GM19397 (cell line): ENCODE data around the gene OR6A2.
"Not testable (repeated sequence)": the region's sequence is repeated elsewhere in the genome, so short reads cannot be mapped to it uniquely, and the experiment has no call there.

Experiments
- ATAC-seq: cut with Tn5 transposase; IDR thresholded peaks from one replicate; pipeline ENCODE4 v1.9.1; 2021; ENCODE audit warnings: mild to moderate bottlenecking, moderate library complexity; ENCODE audit not compliant: unreplicated experiment

The OR6A2 gene

DNA sequence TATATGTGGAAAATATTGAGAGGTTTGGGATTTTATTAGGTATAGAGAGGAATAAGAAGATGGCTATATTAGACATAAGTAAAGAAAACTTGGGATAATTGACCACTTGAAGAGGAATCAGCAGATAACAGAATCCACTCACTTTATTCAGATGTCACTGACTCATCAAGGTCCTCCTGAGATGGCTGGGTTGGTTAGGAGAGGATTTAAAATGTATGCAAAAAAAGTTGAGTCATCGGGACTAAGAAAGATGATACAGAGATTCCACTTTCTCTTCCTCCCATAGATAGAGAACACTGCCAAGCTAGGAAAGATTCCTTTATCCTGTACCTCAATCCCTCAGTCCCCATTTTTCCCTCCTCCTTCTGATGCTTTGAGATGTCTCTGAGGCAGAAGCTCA is at the start of gene OR6A2:
Gene OR6A2 (minus strand): TSS at position 288 of the 400 bp plus-strand sequence. CDS start 3,981 bp downstream, outside the sequence.
- ATAC-seq = no peak

DNA sequence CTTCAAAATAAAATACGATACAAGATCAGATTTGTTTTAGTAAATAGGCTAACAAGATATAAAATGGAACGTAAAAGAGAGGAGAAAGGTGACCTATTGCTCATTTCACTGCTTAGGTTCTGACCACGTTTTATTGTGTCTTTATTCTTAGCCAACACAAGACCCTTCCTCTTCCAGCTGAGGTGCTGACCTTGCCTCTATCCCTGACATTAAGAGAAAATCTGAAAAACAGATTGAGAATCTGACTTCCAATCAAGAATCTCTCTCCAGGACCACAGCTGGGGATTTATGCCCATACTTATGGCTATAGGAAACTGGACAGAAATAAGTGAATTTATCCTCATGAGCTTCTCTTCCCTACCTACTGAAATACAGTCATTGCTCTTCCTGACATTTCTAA is 45.9 kb upstream of the OR6A2 start, which contains the start of gene OR10A5:
Gene OR10A5 (plus strand): TSS at position 301 of the 400 bp plus-strand sequence. CDS start 0 bp downstream, at position 301.
- ATAC-seq = no peak

- ATAC-seq = no peak
These were observed 44.9 kb upstream of the OR6A2 start for GRCh38 chr11:6844356-6844755.

DNA sequence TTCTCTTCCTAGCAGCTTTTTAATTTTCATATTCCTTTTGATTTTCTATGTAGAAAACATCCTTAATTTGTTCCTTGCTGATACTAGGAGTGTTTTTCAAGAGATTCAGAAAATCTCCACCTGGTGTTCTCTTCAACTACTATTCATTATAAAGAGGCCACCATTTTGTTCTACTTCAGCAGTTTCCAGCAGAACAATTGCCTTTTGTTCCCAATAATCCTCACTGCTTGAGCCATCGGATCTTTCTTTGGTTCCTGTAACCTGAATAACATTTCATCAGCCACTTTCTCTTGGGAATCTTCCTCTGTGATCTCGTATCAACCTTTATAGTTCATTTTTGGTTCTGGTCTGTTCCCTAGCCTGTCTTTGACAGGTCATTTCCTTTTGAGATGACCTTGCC is 44.2 kb upstream of the OR6A2 start:
- no peak for ATAC-seq

- ATAC-seq = no peak
These were observed 42.2 kb upstream of the OR6A2 start for GRCh38 chr11:6841694-6842093.

DNA sequence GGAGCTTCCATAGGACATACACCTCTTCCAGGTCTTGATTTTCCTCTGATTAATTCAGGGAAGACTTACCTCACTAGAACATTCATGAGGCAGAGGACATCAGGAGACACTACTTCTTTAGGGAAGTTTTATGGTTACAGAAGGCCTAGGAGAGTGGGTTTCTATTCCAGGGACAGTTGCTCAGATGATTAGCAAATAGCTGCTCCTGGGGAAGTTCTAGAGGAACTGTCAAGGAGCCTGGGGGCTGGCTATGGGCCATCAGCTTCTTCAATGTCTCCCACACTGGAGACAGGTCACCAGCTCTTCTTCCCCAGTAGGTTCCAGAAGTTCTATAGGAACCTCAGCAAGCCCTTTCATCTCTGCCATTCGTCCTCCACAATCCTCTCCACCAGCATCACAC is 34.5 kb upstream of the OR6A2 start:
- ATAC-seq = no peak

GRCh38 chr11:6833356-6833755 is 33.9 kb upstream of the OR6A2 start:
- no peak for ATAC-seq

DNA sequence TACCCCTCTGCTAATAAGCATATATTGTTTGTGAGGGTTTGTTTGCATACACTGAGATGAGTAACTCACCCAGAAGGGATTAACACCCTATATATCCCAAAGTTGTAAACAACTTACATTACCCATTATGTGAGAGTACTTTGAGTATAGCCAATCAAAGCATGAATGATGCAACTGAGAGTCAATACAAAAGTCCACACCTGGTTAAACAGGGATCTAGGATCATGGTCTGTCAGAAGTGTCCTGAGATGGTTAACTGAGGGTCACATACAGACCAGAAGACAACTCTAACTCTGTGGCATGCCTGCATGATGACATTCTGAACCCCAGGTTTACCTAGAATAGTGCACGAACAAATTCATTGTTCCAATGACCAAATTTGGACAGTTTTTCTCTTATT is 28.6 kb upstream of the OR6A2 start:
- ATAC-seq = no peak

DNA sequence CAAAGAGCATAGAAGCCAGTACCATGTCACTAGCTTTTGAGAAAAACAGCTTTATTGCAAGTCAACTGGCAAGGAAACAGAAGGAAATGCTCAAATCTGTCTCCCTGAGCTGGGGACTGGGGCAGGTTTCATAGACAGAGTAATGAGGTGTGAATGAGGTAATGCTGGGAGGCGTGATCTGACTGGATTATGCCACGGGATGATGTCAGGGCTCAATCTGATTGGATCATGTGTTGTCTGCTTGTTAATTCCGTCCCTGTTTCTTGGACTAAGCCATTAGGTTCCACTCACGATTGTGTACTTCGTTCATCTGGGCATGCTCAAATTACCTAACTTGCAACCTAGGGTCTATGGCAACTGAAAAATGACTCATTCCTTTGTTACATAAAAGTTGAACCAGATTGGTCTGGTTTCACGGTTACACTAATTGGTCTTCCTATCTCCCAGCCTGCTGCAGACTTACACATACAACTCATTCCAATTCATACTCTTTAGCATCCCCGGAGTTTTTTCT is 25.8 kb upstream of the OR6A2 start:
- ATAC-seq = no peak

GRCh38 chr11:6824136-6824823 is 24.8 kb upstream of the OR6A2 start:
- ATAC-seq = no peak

DNA sequence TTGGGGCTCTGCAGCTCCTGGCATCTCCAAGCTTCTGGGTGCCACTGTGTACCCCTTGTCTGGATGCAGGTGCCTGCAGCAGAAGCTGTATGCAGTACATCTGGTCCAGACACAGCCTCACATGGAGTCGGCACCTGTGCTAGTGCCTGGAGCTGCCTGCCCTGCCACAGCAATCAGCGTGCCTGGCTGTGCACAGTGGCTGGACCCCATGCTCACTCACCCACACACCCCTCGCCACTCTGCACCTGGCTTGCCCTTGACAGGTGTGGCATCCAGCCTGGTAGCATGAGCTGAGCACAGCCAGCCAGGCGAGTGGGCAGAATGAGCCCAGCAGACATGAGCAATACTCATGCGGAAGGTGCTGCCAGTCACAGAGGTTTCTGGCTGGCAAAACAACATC is 19.5 kb upstream of the OR6A2 start:
- ATAC-seq = no peak

GRCh38 chr11:6817694-6818093 is 18.2 kb upstream of the OR6A2 start:
- ATAC-seq = no peak

DNA sequence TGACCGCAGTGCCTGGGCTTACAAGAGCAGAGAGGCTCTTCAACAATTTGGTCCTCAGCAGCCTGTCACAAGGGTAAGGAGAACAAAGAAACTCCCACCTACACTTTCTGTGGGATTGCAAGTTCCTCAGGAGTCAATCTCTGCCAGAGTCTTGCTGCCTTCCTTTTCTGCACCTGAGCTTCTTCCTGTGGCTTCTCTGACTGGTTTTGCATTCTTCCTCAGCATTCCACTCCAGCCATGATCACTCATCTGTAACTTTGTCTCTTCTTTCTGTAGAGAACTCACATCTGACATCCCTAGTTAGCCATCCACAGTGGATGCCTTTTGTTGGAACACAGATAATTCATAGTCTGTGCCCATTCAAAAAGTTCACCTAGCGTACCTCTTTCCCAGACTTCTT is 14.2 kb upstream of the OR6A2 start:
- ATAC-seq = no peak

DNA sequence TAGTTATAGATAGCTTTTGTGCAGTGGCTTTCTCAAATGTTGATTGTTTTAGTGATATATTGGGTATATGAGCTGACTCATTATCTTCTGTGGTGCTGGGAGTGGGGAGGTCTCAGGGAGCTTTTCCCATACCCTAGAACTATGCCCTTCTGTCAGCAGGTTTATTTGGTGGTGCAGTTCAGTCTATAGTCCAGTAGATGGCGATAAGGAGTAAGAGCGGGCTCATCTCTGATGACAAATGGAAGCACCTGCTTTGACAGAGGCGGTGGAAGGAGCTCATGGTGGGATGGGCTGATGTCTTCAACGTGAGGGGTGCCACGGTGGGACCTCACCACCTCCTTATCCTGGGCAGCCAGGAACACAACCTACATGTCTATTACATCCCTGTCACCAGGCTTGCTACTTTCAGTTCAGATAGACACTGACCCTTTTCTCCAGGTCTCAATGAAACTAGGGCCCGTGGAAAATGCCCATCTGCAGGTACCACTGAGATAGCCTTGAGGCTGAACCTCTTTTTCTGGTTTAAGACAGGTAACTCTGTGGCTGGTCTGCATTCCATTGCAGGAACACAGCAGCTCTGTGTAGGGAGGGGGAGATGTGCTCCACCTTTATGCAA is 13.0 kb upstream of the OR6A2 start:
- ATAC-seq = peak; percentile 88

GRCh38 chr11:6801075-6801474 is 1.6 kb upstream of the OR6A2 start:
- ATAC-seq = not testable (repeated sequence)

DNA sequence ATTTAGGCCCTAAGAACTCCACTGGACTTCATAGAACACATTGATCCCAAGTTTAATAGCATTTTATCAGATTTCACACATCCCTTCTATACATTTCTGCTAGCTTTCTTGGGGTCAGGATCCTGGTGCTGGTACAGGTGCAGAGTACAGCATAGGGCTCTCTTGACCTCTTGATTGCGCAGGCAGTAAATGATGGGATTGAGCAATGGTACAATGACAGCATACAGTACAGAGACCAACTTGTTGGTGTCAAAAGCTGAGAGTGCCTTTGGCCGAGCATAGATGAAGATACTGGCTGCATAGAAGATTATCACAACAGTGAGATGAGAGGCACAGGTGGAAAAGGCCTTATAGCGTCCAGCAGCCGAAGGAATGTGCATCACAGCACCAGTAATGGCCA is 4.8 kb downstream of the OR6A2 start:
- ATAC-seq = no peak

- ATAC-seq = no peak
These were observed 8.9 kb downstream of the OR6A2 start for GRCh38 chr11:6790546-6790945.

DNA sequence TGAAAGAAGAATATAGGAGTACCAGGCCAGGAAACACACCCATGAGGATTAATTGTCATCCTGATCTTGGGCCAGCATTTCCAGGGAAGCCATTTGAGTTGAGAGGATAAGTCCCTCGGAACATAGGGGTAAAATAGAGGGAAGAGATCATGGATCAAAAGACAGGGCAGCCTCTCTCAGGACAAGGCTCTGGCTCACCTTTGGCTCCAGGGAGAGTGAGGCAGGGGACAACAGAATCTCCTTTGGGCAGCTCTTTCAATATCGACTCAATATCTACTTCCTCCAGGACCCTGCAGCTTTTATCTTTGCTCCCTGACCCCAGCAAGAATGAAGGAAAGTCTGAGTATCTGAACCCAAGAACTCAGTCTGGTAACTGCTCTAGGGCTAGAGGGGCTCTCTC is 16.8 kb downstream of the OR6A2 start, which contains the start of gene OR2AG1:
Gene OR2AG1 (plus strand): TSS at position 301 of the 400 bp plus-strand sequence. CDS start 2,018 bp downstream, outside the sequence.
- ATAC-seq = no peak

DNA sequence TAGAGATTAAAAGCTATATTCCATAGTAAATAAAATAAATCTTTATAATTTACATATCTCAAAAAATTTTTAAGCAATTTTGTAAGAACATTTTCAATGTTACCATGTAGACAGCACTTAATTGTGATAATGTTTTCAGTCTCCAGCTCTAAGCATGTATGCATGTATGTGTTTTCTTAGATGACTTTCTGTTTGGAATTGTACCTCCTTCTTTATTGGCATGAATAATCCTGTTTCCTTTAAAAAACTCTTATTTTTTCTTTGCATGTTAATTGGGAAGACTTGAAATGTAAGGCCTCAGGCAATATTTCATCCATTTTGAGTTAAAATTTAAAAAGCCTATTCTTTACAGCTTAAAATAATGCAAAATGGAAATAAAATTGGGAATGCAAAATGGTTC is 18.7 kb downstream of the OR6A2 start:
- no peak for ATAC-seq

DNA sequence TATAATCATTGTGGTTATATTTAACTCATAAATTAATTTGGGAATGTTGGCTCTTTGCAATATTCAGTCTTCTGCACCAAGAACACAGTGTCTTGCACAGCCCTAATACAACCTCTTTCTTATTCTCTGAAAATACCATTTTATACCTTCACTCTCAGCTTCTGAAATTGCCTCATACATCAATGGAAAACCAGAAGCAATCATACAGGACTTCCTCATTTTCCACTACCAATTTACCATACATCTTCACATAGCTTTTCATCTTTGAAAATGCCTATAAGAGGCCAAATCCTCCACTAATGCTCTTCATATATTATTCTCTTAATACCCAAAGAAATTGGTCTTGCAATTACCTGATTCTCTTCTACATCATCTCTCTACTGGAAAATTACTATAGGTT is 21.0 kb downstream of the OR6A2 start:
- ATAC-seq = no peak

DNA sequence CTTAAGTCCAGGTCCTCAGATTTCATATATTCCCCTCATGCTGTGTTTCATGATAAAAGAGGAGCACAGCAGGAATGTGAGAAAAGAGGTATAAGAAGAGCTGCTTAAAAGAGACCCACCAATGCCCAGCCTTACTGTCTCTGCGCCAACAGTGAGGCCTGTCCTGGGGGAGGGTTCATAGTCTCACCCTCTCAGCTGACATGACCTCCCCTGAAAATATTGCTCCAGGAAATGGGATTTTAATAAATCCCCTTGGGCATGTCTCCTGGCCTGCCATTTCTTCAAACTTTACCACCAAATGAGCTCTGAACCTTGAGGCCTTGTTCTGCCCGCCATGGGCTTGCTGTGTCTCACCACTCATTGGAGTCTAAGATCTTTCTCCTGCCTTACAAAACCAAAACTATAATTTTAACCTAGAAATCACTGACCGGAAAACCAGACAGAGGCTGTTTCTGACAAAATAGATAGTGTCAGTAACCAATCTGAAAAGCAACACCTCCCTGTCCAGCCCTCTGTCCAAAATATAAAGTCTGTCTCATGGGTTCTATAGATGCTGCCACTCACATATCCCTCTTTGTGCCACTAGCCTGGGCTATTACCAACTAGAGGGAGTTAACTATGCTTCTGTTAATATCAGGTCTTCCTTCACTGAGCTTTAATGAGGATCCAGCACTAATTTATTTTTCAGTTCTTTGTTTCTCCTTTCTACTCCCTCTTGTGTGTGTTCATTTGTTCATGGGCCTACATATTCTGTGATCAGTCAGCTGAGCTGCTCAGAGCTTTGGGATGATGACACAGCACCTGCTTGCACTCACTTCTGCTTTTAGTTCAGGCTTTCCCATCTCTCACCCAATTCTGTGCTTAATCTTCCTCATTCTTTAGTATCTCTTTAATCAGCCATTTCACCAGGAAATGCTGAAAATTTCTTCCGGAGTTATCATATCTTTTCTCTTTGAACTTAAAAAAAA is 27.3 kb downstream of the OR6A2 start, which contains the start of gene OR2AG2:
Gene OR2AG2 (minus strand): TSS at position 51 of the 968 bp plus-strand sequence. CDS start 3,019 bp downstream, outside the sequence.
- ATAC-seq = peak; percentile 89
